DND-41 (cell line): ENCODE measurements around the gene THSD1.
A peak's percentile ranks its signal among the peaks of the same experiment; 100 is the strongest.

Experiments
- CTCF ChIP-seq: IDR thresholded peaks from 2 replicates; pipeline ENCODE4 v1.5.1; 2012; ENCODE audit warnings: borderline replicate concordance, low read length, moderate library complexity, mild to moderate bottlenecking; ENCODE audit not compliant: poor library complexity, severe bottlenecking; ENCODE audit errors: extremely low read depth
- EZH2 ChIP-seq: IDR thresholded peaks from 3 replicates; pipeline ENCODE4 v1.6.1; 2012; ENCODE audit warnings: borderline replicate concordance, low read depth, mild to moderate bottlenecking, moderate library complexity, low read length, inconsistent platforms; ENCODE audit not compliant: severe bottlenecking

DNA sequence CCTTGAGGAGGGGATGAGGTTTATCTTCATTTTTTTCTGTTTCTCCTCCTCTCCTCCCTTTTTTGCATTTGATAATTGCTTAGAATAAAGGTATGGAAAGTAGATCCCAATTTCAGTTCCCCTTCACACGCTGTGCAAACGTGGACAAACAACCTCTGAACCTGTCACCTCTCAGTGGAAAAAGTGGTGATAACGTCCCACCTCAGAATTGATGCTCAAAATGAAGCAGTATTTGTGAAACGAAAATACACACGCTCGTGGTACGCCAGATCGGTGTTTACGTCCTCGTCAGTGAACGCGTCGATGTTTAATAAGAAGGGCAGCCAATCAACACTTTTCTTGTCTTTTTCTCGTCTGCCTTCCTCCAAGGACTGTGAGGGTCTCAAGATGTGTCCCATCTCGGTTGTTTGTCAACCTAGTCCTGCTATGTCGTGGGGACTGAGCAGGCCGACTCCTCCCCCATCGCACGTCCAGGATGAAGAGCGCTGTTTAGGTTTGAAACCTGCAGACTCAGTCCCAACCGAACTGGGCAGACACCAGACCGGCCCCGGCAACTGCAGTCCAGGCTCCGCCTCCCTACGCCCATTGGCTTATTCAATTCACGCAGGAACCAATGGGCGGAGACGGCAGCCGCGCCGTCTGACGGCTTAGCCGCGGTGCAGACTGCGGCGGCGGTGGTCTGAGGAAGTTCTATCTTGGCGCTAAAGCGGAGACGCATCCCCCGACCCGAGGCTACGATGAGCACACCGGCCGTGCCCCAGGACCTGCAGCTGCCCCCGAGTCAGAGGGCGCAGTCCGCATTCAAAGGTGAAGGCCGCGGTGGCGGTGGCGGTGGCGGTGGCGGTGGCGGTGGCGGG is 49.1 kb upstream of the THSD1 start, which contains the start of gene CKAP2:
- TF ChIP-seq CTCF (peak; percentile 32), EZH2 (no peak)
